ENCODE data around the gene RHOT2. TPM values are rescaled to one million over a fixed set of nuclear protein-coding genes. Genes with fewer than 3 reads are reported as not detected.
"Not testable (repeated sequence)": the region's sequence is repeated elsewhere in the genome, so short reads cannot be mapped to it uniquely, and the experiment has no call there.

The RHOT2 gene
- total RNA-seq, 1 donor, result 44.0 TPM

GRCh38 chr16:687499-687898 lies 19.6 kb downstream of the RHOT2 start:
- no peak for DNase-seq (ENCODE audit: low read depth)
- no peak overlapping the region for H3K4me3 ChIP-seq (ENCODE audit: low read depth, low read length)
- TF ChIP-seq, protein P1, sequence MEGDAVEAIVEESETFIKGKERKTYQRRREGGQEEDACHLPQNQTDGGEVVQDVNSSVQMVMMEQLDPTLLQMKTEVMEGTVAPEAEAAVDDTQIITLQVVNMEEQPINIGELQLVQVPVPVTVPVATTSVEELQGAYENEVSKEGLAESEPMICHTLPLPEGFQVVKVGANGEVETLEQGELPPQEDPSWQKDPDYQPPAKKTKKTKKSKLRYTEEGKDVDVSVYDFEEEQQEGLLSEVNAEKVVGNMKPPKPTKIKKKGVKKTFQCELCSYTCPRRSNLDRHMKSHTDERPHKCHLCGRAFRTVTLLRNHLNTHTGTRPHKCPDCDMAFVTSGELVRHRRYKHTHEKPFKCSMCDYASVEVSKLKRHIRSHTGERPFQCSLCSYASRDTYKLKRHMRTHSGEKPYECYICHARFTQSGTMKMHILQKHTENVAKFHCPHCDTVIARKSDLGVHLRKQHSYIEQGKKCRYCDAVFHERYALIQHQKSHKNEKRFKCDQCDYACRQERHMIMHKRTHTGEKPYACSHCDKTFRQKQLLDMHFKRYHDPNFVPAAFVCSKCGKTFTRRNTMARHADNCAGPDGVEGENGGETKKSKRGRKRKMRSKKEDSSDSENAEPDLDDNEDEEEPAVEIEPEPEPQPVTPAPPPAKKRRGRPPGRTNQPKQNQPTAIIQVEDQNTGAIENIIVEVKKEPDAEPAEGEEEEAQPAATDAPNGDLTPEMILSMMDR (IDR thresholded peaks at IDR 0.05; ENCODE audit: insufficient read depth, low read depth, low read length), result no peak

- TF ChIP-seq, protein P1 (IDR thresholded peaks at IDR 0.05; ENCODE audit: insufficient read depth, low read depth, low read length), result no peak
- DNase-seq (ENCODE audit: low read depth), result no peak
- H3K4me3 ChIP-seq (ENCODE audit: low read depth, low read length), result peak overlapping the region; percentile 90
Measured at GRCh38 chr16:689175-689897, 21.4 kb downstream of the RHOT2 start.

DNA sequence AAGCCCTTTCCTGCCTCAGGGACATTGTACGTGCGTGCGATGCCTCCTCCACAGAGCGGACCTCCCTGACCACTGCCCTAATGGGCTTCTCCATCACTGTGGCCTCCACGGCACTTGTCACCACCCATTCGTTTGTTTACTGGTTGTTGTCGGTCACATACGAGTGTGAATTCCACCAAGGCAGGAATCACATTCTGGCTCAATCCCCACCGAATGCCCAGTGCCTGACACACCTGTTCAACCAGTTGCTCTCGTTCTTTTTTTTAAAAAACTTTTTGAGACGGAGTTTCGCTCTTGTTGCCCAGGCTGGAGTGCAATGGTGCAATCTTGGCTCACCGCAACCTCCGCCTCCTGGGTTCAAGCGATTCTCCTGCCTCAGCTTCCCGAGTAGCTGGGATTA lies 23.3 kb downstream of the RHOT2 start:
- H3K4me3 ChIP-seq (ENCODE audit: low read depth, low read length); DNase-seq (ENCODE audit: low read depth): not testable (repeated sequence)

DNA sequence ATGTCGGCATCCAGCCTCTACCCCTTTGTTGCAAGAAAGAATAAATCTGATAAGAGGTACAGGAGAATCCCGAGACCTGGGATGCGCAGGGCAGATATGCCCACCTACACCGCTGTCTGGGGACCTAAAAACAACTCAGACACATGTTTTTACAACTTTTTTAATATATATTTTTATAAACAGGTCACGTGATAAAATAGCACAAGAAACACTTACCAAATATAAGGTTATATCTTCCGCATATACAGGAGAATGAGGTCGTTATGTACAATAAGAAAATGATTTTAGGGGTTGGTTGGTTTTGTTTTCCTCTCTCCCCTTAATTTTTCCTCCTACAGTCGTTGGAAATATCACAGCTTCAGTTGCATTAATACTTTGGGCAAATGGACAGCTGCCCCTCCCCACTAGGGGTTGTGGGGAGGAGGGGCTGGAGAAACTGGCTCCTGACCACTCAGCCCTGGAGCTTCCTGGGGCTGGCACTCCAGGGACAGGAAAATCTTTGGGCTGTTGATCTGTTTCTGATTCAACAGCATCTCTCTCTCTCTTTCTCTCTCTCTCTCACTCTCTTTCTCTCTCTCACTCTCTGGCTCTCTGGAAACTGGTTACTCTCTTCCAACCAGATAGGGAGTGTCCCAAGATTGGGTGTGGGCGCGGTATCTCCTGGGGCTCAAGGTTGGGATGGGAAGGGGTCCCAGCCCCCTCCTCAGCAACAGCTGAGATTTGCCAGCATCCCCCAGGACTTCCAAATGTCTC lies 24.6 kb downstream of the RHOT2 start:
- DNase-seq (ENCODE audit: low read depth), result no peak
- no peak overlapping the region for H3K4me3 ChIP-seq (ENCODE audit: low read depth, low read length)
- TF ChIP-seq, protein P1 (IDR thresholded peaks at IDR 0.05; ENCODE audit: insufficient read depth, low read depth, low read length), result no peak

GRCh38 chr16:693364-693763 lies 25.4 kb downstream of the RHOT2 start:
- DNase-seq (ENCODE audit: low read depth), result no peak
- H3K4me3 ChIP-seq (ENCODE audit: low read depth, low read length), result no peak overlapping the region
- TF ChIP-seq, protein P1 (IDR thresholded peaks at IDR 0.05; ENCODE audit: insufficient read depth, low read depth, low read length), result no peak

GRCh38 chr16:693766-694165 lies 25.8 kb downstream of the RHOT2 start:
- TF ChIP-seq, protein P1 (IDR thresholded peaks at IDR 0.05; ENCODE audit: insufficient read depth, low read depth, low read length), result no peak
- DNase-seq (ENCODE audit: low read depth), result no peak
- H3K4me3 ChIP-seq (ENCODE audit: low read depth, low read length), result no peak overlapping the region

DNA sequence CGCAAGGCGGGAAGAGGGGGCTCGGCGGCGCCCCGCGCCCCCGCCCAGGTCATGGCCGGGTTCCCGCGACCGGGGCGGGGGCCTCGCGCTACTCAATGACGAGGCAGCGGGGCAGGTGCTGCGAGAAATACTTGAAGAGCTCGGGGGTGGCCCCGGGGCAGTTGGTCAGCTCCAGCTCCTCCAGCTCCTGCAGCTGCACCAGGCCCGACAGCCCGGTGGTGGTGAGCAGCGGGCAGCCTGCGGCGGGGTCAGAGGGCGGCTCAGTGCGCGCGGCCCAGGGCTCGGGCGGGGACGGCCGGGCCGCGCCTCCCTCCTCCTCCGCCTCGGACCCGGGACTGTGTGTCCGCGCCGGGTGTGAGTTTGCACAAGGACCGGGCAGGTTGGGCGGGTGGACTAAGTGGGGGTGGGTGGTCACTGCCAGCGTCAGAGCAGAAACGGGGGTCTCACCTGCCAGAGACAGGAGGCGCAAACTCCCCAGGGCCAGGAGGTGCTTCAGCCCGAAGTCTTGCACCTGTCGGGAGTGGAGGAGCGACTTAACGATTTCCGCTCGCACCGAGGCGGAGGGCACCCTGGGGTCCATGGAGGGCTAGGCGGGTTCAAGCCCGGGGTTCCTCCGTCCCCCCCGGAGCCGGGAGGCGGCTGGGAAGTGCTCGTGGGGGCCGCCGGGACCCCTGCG lies 26.4 kb downstream of the RHOT2 start:
- no peak overlapping the region for H3K4me3 ChIP-seq (ENCODE audit: low read depth, low read length)
- TF ChIP-seq, protein P1 (IDR thresholded peaks at IDR 0.05; ENCODE audit: insufficient read depth, low read depth, low read length), result no peak
- DNase-seq (ENCODE audit: low read depth), result no peak
